ENCODE results near the gene SMIM30. TPM values are rescaled to one million over a fixed set of nuclear protein-coding genes. Genes with fewer than 3 reads are reported as not detected.
A peak's percentile ranks its signal among the peaks of the same experiment; 100 is the strongest.

SMIM30 gene
- polyA plus RNA-seq, 1 donor from 2014 or later = 62.8 TPM

GRCh38 chr7:113125728-113126127 lies 7.4 kb upstream of the SMIM30 start:
- H2AFZ ChIP-seq (ENCODE audit: low read depth, low read length) = no peak overlapping the region
- no peaks in the 10 kb centered on the region for H3K9me3 ChIP-seq (ENCODE audit: low read length)

GRCh38 chr7:113122744-113123143 lies 4.4 kb upstream of the SMIM30 start:
- Histone ChIP-seq H4K20me1 (ENCODE audit: insufficient read depth) (no peaks in the 10 kb centered on the region), H2AFZ (ENCODE audit: low read depth, low read length) (no peak overlapping the region), H3K27ac (ENCODE audit: low read length) (peak overlapping the region; percentile 43), H3K4me3 (ENCODE audit: low read length) (no peak overlapping the region), H3K9me3 (ENCODE audit: low read length) (no peaks in the 10 kb centered on the region), H3K79me2 (replicated peaks; ENCODE audit: insufficient read depth, low read length) (no peaks in the 10 kb centered on the region), H3F3A (ENCODE audit: insufficient read depth, low read length, poor library complexity, severe bottlenecking) (no peaks in the 10 kb centered on the region), H3K4me2 (ENCODE audit: low read length) (no peak overlapping the region), H3K27me3 (ENCODE audit: insufficient read depth, low read depth, low read length) (no peaks in the 10 kb centered on the region), H3K9ac (ENCODE audit: low read length) (no peak overlapping the region), H3K36me3 (ENCODE audit: insufficient read depth, low read length) (no peaks in the 10 kb centered on the region), H3K9me2 (ENCODE audit: insufficient read depth, low read length) (no peaks in the 10 kb centered on the region)
- TF ChIP-seq RAD21 (conservative IDR thresholded peaks at IDR 0.05) = no peak
- TF ChIP-seq MXI1 (conservative IDR thresholded peaks at IDR 0.05; ENCODE audit: poor library complexity, severe bottlenecking) = no peak
- TF ChIP-seq, protein P1, sequence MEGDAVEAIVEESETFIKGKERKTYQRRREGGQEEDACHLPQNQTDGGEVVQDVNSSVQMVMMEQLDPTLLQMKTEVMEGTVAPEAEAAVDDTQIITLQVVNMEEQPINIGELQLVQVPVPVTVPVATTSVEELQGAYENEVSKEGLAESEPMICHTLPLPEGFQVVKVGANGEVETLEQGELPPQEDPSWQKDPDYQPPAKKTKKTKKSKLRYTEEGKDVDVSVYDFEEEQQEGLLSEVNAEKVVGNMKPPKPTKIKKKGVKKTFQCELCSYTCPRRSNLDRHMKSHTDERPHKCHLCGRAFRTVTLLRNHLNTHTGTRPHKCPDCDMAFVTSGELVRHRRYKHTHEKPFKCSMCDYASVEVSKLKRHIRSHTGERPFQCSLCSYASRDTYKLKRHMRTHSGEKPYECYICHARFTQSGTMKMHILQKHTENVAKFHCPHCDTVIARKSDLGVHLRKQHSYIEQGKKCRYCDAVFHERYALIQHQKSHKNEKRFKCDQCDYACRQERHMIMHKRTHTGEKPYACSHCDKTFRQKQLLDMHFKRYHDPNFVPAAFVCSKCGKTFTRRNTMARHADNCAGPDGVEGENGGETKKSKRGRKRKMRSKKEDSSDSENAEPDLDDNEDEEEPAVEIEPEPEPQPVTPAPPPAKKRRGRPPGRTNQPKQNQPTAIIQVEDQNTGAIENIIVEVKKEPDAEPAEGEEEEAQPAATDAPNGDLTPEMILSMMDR (IDR thresholded peaks at IDR 0.05; ENCODE audit: poor library complexity, severe bottlenecking) = no peak
- no peak for TF ChIP-seq POLR2AphosphoS5 (IDR thresholded peaks at IDR 0.05)
- no peak for TF ChIP-seq REST (IDR thresholded peaks at IDR 0.05; ENCODE audit: borderline replicate concordance)
- no peak for TF ChIP-seq SMC3 (conservative IDR thresholded peaks at IDR 0.05; ENCODE audit: poor library complexity)
- TF ChIP-seq EZH2 (IDR thresholded peaks at IDR 0.05; ENCODE audit: borderline replicate concordance, insufficient read depth, low read length, poor library complexity, severe bottlenecking) = no peak
- TF ChIP-seq EP300 (conservative IDR thresholded peaks at IDR 0.05; ENCODE audit: poor library complexity, severe bottlenecking) = no peak
- no peak for TF ChIP-seq TAF1 (IDR thresholded peaks at IDR 0.05; ENCODE audit: low read depth)

More at GRCh38 chr7:113125728-113126127, 7.4 kb upstream of the SMIM30 start:
- no peaks in the 10 kb centered on the region for H3K36me3 ChIP-seq (ENCODE audit: insufficient read depth, low read length)
- no peak overlapping the region for H3K4me2 ChIP-seq (ENCODE audit: low read length)
- no peak for TF ChIP-seq POLR2AphosphoS5 (IDR thresholded peaks at IDR 0.05)
- TF ChIP-seq, protein P1 (IDR thresholded peaks at IDR 0.05; ENCODE audit: poor library complexity, severe bottlenecking) = no peak
- TF ChIP-seq SMC3 (conservative IDR thresholded peaks at IDR 0.05; ENCODE audit: poor library complexity) = no peak
- no peak for TF ChIP-seq TAF1 (IDR thresholded peaks at IDR 0.05; ENCODE audit: low read depth)
- no peak overlapping the region for H3K4me3 ChIP-seq (ENCODE audit: low read length)
- H3K9me2 ChIP-seq (ENCODE audit: insufficient read depth, low read length) = no peaks in the 10 kb centered on the region
- H3K27ac ChIP-seq (ENCODE audit: low read length) = no peak overlapping the region
- H4K20me1 ChIP-seq (ENCODE audit: insufficient read depth) = no peaks in the 10 kb centered on the region
- no peaks in the 10 kb centered on the region for H3K27me3 ChIP-seq (ENCODE audit: insufficient read depth, low read depth, low read length)
- no peak overlapping the region for H3K9ac ChIP-seq (ENCODE audit: low read length)
- no peaks in the 10 kb centered on the region for H3F3A ChIP-seq (ENCODE audit: insufficient read depth, low read length, poor library complexity, severe bottlenecking)
- H3K79me2 ChIP-seq (replicated peaks; ENCODE audit: insufficient read depth, low read length) = no peaks in the 10 kb centered on the region

Data from neural cell (in vitro differentiated cells).